Brain microvascular endothelial cell (primary cell): ENCODE results near the gene CA10.

Source experiments
- DNase-seq: peaks from one replicate; pipeline ENCODE4 v3.0.0-alpha.2; 2020
- H3K27ac ChIP-seq: fragments of 250-450 bp; sonication (Bioruptor Pico); 2 replicates; pipeline ENCODE4 v1.5.1; 2020; ENCODE audit warnings: mild to moderate bottlenecking, moderate library complexity
- H3K27me3 ChIP-seq: fragments of 250-450 bp; sonication (Bioruptor Pico); replicated peaks from 2 replicates; pipeline ENCODE4 v1.5.1; 2020; ENCODE audit warnings: mild to moderate bottlenecking
- H3K36me3 ChIP-seq: fragments of 250-450 bp; sonication (Bioruptor Pico); replicated peaks from 2 replicates; pipeline ENCODE4 v1.5.1; 2020; ENCODE audit warnings: mild to moderate bottlenecking
- H3K4me3 ChIP-seq: 2 replicates; pipeline ENCODE4 v1.5.1; 2011; ENCODE audit warnings: low read depth, mild to moderate bottlenecking, control low read depth, low read length, moderate library complexity
- CTCF ChIP-seq: IDR thresholded peaks from 2 replicates; pipeline ENCODE4 v1.5.1; 2011; ENCODE audit warnings: low read depth, mild to moderate bottlenecking, moderate library complexity, low read length, control low read depth, inconsistent platforms; ENCODE audit errors: missing control alignments
- in situ Hi-C: cut with HindIII; loops from 2 replicates; pipeline ENCODE4 v1.10.0; 2017; ENCODE audit warnings: low sequenced_read_pairs, low pct_ligation_motif_present

CA10 gene

DNA sequence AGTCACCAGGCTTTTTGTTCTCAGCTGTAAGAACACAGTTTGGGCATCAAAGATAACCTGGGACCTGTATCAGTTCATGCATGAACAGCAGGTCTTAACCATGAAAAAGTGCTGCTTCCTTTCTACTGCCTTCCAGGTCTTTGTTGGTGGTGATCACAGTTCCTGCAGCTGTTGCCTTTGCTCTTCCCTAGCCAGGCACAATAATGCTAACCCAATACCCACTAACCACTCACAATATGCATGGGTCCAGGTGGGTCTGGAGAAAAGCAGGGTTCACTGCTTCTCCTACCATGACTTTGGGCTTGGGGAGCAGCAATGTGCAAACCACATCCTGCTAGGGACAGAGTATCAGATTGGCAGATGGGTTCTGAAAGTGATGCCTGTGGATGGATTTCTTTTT lies 501.3 kb downstream of the CA10 start:
- in situ Hi-C loops: no loop called here
- TF ChIP-seq CTCF: no peak
- DNase-seq: no peak
- Histone ChIP-seq H3K36me3 (no peaks in the 10 kb centered on the region), H3K27me3 (no peaks in the 10 kb centered on the region), H3K27ac (no peak overlapping the region), H3K4me3 (no peak overlapping the region)

- no peaks in the 10 kb centered on the region for H3K27me3 ChIP-seq
- no peak overlapping the region for H3K4me3 ChIP-seq
- no peaks in the 10 kb centered on the region for H3K36me3 ChIP-seq
- H3K27ac ChIP-seq: no peak overlapping the region
- no peak for DNase-seq
- no peak for TF ChIP-seq CTCF
- in situ Hi-C loops: no loop called here
Observed at GRCh38 chr17:51653878-51654277, 504.6 kb downstream of the CA10 start.

DNA sequence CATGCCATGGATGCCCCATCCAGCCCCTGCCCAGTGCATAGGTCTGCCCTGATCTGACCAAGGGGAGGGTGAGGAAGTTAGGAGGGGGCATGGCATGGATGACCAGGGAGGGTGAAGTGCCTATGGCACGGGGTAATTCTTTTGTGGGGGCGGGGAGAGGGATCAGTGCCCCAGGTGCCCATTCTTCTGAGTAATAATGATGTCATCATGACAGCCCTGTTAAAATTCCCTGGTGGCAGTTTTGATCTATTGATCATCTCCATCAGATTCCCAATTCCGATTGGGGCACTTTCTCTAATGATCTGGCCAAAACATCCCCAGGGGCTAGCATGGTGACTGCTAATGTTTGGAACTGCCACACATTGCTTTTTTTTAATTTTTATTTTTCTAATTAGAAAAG lies 506.0 kb downstream of the CA10 start:
- Histone ChIP-seq H3K27me3 (no peaks in the 10 kb centered on the region), H3K36me3 (no peaks in the 10 kb centered on the region), H3K4me3 (no peak overlapping the region), H3K27ac (no peak overlapping the region)
- no peak for TF ChIP-seq CTCF
- in situ Hi-C loops: no loop called here
- DNase-seq: no peak

DNA sequence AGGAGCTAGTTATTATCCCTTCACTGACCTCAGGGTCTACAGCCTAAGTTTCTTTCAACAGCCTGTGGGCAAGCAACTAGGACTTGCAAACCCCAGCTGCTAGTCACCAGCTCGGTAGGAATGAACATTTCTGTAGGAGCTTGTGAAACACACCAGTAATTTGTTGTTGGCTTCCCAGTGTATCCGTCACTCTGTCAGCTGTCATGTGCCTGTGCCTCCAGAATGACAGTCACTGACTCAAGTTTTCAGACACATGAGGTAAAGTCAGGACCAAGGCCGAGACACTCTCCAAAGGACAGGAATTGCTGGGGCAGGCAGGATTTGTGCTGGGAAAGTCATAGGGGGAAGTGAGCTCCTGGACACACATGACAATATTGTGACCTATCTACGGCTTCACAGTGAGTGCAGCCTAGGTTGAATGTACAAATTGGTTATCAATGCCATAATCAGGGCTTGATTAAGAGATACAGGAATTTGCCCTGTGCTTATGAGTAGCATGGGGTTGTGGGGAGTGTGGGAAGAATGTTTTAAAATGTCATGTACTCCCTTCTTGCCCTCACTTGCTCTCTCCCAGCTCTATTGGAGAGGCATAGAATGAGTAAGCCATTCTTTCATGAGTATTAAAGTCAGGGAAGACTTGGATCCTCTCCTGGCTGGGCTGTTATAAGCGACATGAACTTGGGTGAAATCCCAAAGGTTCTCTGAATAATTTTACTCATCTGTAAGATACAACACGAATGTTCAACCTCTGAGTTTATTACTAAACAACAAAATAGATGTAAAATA lies 506.8 kb downstream of the CA10 start:
- in situ Hi-C loops: no loop called here
- no peak overlapping the region for H3K4me3 ChIP-seq
- H3K27me3 ChIP-seq: no peaks in the 10 kb centered on the region
- H3K27ac ChIP-seq: no peak overlapping the region
- TF ChIP-seq CTCF: no peak
- no peak for DNase-seq
- no peaks in the 10 kb centered on the region for H3K36me3 ChIP-seq

- Histone ChIP-seq H3K4me3 (no peak overlapping the region), H3K27me3 (no peaks in the 10 kb centered on the region), H3K36me3 (no peaks in the 10 kb centered on the region), H3K27ac (no peak overlapping the region)
- TF ChIP-seq CTCF: no peak
- in situ Hi-C loops: no loop called here
- DNase-seq: no peak
Observed at GRCh38 chr17:51650772-51651171, 507.7 kb downstream of the CA10 start.

DNA sequence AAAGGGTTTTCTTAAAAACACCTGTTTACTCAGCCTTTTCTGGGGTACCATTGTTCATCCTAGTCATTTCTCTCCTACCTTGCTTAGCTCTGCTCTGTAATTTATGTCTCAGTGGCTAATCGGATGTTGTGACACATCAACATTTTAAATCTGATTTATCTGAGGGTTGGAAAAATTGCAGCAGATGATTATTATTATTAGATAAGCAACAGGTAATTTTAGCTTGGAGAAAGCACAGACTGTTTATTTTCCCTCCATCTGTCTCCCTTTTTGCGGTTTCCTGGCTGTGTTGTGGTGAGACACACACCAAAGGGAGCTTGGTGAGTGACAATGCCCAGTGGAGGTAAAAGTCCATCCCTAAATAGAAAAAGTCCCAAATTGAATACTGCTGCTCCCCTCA lies 508.3 kb downstream of the CA10 start:
- no peaks in the 10 kb centered on the region for H3K36me3 ChIP-seq
- in situ Hi-C loops: no loop called here
- no peak for TF ChIP-seq CTCF
- DNase-seq: no peak
- no peak overlapping the region for H3K4me3 ChIP-seq
- no peak overlapping the region for H3K27ac ChIP-seq
- H3K27me3 ChIP-seq: no peaks in the 10 kb centered on the region
